GM12878 (cell line): ENCODE measurements around the gene COA5.

Experiments
- EGR1 ChIP-seq, 2 experiments: IDR thresholded peaks; 1 replicate in 1 of 2; 2 replicates in 1 of 2; pipeline ENCODE4 v1.6.1; 2011 to 2012; ENCODE audit warnings: low read depth in 2 of 2, low read length in 2 of 2, borderline replicate concordance in 1 of 2, mild to moderate bottlenecking in 1 of 2, moderate library complexity in 1 of 2
- EP300 ChIP-seq, 2 experiments: fragments of 150-350 bp in 1 of 2; IDR thresholded peaks; 2 replicates each; pipeline ENCODE4 v1.6.1; 2011 to 2012; ENCODE audit warnings: low read depth in 2 of 2, low read length in 2 of 2, borderline replicate concordance in 1 of 2, improper control_type of control experiment in 1 of 2, inconsistent platforms in 1 of 2; ENCODE audit not compliant: control insufficient read depth in 1 of 2
- GATAD2B ChIP-seq: fragments of 450-650 bp; conservative IDR thresholded peaks from 2 replicates; pipeline ENCODE4 v1.6.1; 2017; ENCODE audit warnings: low read depth, mild to moderate bottlenecking, moderate library complexity
- HDAC6 ChIP-seq: fragments of 200-600 bp; sonication (generic); IDR thresholded peaks from one replicate; pipeline ENCODE4 v1.8.0; 2017; ENCODE audit warnings: antibody characterized with exemption; ENCODE audit not compliant: unreplicated experiment
- POLR2A ChIP-seq: IDR thresholded peaks from 2 replicates; pipeline ENCODE4 v1.6.1; 2011; ENCODE audit warnings: low read depth, mild to moderate bottlenecking, low read length
- RAD51 ChIP-seq: fragments of 450-650 bp; IDR thresholded peaks from 2 replicates; pipeline ENCODE4 v1.6.1; 2016; ENCODE audit warnings: moderate library complexity, mild to moderate bottlenecking, inconsistent platforms
- SMC3 ChIP-seq: IDR thresholded peaks from 2 replicates; pipeline ENCODE4 v1.6.1; 2011; ENCODE audit warnings: low read length, improper control_type of control experiment, borderline replicate concordance
- TCF12 ChIP-seq: IDR thresholded peaks from 2 replicates; pipeline ENCODE4 v1.6.1; 2011; ENCODE audit warnings: low read depth, mild to moderate bottlenecking, low read length
- ZBED1 ChIP-seq: IDR thresholded peaks from 2 replicates; pipeline ENCODE4 v1.6.1; 2016; ENCODE audit warnings: borderline replicate concordance
- ZNF274 ChIP-seq: IDR thresholded peaks from one replicate; pipeline ENCODE4 v1.8.0; 2011; ENCODE audit not compliant: insufficient read length, insufficient read depth
- TF ChIP-seq, protein P1 (sequence below), 3 experiments: IDR thresholded peaks in 2 of 3; conservative IDR thresholded peaks in 1 of 3; 2 replicates each; pipeline ENCODE4 v1.5.1; 2011; ENCODE audit warnings: low read depth in 3 of 3, low read length in 3 of 3, mild to moderate bottlenecking in 3 of 3, control low read depth in 2 of 3, moderate library complexity in 2 of 3, inconsistent platforms in 1 of 3, mixed read lengths in 1 of 3; ENCODE audit not compliant: control insufficient read depth in 2 of 3, insufficient read depth in 1 of 3; ENCODE audit errors: extremely low read depth in 1 of 3
- TF ChIP-seq, protein P2 (sequence below): fragments of 450-650 bp; formaldehyde crosslinking; IDR thresholded peaks from 2 replicates; pipeline ENCODE4 v1.5.0; 2022; ENCODE audit warnings: mild to moderate bottlenecking, missing genetic modification characterization
- TF ChIP-seq, protein P3 (sequence below): fragments of 450-650 bp; IDR thresholded peaks from 2 replicates; pipeline ENCODE4 v1.6.1; 2017; ENCODE audit warnings: antibody characterized with exemption, mild to moderate bottlenecking, moderate library complexity
- TF ChIP-seq, protein P4 (sequence below): fragments of 450-650 bp; IDR thresholded peaks from 2 replicates; pipeline ENCODE4 v1.6.1; 2017; ENCODE audit warnings: mild to moderate bottlenecking

DNA sequence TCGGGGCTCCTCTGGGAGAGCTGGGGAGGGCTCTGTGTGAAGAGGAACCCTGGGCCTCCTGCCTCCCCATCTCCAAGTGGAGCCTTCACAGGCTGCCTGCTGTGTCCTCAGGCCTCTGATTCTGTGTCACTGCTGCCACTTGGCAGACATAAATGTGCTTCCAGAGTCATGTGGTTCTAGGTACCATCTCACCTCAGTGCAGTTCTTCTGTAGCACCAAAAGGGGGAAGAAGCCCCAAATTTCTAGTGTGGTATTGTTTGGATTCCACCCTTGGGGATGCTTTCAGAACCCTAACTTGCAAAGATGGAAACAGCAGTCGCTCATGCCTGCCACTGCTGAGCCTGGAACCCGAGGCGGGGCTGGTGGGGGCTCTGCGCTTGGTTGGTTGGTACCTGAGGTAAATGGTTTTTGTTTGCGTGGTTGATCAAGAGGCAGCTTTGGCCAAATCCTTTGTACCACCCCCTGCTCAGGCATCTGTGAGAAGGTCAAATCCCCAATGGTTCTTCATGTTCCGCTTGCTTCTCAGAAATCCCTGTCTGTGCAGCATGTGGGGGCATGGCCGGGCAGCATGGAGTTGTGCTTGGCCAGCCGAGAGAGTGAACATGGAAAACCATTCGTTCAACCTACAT lies 27.5 kb downstream of the COA5 start:
- TF ChIP-seq, protein P1, sequence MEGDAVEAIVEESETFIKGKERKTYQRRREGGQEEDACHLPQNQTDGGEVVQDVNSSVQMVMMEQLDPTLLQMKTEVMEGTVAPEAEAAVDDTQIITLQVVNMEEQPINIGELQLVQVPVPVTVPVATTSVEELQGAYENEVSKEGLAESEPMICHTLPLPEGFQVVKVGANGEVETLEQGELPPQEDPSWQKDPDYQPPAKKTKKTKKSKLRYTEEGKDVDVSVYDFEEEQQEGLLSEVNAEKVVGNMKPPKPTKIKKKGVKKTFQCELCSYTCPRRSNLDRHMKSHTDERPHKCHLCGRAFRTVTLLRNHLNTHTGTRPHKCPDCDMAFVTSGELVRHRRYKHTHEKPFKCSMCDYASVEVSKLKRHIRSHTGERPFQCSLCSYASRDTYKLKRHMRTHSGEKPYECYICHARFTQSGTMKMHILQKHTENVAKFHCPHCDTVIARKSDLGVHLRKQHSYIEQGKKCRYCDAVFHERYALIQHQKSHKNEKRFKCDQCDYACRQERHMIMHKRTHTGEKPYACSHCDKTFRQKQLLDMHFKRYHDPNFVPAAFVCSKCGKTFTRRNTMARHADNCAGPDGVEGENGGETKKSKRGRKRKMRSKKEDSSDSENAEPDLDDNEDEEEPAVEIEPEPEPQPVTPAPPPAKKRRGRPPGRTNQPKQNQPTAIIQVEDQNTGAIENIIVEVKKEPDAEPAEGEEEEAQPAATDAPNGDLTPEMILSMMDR (IDR thresholded peaks at IDR 0.05 in 2 of 3, conservative IDR thresholded peaks at IDR 0.05 in 1 of 3; ENCODE audit: control insufficient read depth in 2 of 3, extremely low read depth in 1 of 3, insufficient read depth in 1 of 3, low read depth in 3 of 3, low read length in 3 of 3) = no peak
- TF ChIP-seq POLR2A = no peak
- no peak for TF ChIP-seq TCF12
- TF ChIP-seq, protein P2, sequence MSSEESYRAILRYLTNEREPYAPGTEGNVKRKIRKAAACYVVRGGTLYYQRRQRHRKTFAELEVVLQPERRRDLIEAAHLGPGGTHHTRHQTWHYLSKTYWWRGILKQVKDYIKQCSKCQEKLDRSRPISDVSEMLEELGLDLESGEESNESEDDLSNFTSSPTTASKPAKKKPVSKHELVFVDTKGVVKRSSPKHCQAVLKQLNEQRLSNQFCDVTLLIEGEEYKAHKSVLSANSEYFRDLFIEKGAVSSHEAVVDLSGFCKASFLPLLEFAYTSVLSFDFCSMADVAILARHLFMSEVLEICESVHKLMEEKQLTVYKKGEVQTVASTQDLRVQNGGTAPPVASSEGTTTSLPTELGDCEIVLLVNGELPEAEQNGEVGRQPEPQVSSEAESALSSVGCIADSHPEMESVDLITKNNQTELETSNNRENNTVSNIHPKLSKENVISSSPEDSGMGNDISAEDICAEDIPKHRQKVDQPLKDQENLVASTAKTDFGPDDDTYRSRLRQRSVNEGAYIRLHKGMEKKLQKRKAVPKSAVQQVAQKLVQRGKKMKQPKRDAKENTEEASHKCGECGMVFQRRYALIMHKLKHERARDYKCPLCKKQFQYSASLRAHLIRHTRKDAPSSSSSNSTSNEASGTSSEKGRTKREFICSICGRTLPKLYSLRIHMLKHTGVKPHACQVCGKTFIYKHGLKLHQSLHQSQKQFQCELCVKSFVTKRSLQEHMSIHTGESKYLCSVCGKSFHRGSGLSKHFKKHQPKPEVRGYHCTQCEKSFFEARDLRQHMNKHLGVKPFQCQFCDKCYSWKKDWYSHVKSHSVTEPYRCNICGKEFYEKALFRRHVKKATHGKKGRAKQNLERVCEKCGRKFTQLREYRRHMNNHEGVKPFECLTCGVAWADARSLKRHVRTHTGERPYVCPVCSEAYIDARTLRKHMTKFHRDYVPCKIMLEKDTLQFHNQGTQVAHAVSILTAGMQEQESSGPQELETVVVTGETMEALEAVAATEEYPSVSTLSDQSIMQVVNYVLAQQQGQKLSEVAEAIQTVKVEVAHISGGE (CRISPR knock-in tag) = no peak
- no peak for TF ChIP-seq ZNF274
- TF ChIP-seq RAD51 = no peak
- TF ChIP-seq HDAC6 = no peak
- TF ChIP-seq, protein P3, sequence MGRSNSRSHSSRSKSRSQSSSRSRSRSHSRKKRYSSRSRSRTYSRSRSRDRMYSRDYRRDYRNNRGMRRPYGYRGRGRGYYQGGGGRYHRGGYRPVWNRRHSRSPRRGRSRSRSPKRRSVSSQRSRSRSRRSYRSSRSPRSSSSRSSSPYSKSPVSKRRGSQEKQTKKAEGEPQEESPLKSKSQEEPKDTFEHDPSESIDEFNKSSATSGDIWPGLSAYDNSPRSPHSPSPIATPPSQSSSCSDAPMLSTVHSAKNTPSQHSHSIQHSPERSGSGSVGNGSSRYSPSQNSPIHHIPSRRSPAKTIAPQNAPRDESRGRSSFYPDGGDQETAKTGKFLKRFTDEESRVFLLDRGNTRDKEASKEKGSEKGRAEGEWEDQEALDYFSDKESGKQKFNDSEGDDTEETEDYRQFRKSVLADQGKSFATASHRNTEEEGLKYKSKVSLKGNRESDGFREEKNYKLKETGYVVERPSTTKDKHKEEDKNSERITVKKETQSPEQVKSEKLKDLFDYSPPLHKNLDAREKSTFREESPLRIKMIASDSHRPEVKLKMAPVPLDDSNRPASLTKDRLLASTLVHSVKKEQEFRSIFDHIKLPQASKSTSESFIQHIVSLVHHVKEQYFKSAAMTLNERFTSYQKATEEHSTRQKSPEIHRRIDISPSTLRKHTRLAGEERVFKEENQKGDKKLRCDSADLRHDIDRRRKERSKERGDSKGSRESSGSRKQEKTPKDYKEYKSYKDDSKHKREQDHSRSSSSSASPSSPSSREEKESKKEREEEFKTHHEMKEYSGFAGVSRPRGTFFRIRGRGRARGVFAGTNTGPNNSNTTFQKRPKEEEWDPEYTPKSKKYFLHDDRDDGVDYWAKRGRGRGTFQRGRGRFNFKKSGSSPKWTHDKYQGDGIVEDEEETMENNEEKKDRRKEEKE = no peak
- no peak for TF ChIP-seq SMC3
- TF ChIP-seq, protein P4, sequence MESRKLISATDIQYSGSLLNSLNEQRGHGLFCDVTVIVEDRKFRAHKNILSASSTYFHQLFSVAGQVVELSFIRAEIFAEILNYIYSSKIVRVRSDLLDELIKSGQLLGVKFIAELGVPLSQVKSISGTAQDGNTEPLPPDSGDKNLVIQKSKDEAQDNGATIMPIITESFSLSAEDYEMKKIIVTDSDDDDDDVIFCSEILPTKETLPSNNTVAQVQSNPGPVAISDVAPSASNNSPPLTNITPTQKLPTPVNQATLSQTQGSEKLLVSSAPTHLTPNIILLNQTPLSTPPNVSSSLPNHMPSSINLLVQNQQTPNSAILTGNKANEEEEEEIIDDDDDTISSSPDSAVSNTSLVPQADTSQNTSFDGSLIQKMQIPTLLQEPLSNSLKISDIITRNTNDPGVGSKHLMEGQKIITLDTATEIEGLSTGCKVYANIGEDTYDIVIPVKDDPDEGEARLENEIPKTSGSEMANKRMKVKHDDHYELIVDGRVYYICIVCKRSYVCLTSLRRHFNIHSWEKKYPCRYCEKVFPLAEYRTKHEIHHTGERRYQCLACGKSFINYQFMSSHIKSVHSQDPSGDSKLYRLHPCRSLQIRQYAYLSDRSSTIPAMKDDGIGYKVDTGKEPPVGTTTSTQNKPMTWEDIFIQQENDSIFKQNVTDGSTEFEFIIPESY = no peak
- TF ChIP-seq EP300 (IDR thresholded peaks at IDR 0.05; ENCODE audit: borderline replicate concordance in 1 of 2, control insufficient read depth in 1 of 2, low read depth in 2 of 2, low read length in 2 of 2) = no peak
- TF ChIP-seq EGR1 (IDR thresholded peaks at IDR 0.05; ENCODE audit: borderline replicate concordance in 1 of 2, low read depth in 2 of 2, low read length in 2 of 2) = no peak
- TF ChIP-seq GATAD2B = no peak
- TF ChIP-seq ZBED1 = no peak
